Right lobe of liver (tissue), 4 donors: Measurements from ENCODE around the gene NRTN.

Source experiments
- CTCF ChIP-seq, 4 donors: fragments of 200-600 bp in 3 of 4; fragments of 450-650 bp in 1 of 4; IDR thresholded peaks; one replicate each; pipeline versions ENCODE4 v1.5.1 to v1.8.0; 2016 to 2022; ENCODE audit warnings: antibody characterized with exemption in 4 of 4, mild to moderate bottlenecking in 2 of 4
- POLR2A ChIP-seq: fragments of 450-650 bp; IDR thresholded peaks from one replicate; pipeline ENCODE4 v1.6.1; 2017; ENCODE audit warnings: antibody characterized with exemption, mild to moderate bottlenecking
- donor health status: DM: no; HTN: no; CAD: no.
- donor health status: DM: no; HTN: no; CAD: no.
- donor health status: DM: no; HTN: yes; CAD: no.

- no peak for TF ChIP-seq CTCF (IDR thresholded peaks at IDR 0.05)
- TF ChIP-seq POLR2A: no peak
Observed at GRCh38 chr19:5843295-5843927, 38.5 kb downstream of the NRTN start.
